ENCODE measurements around the gene DSCAM.
A peak's percentile ranks its signal among the peaks of the same experiment; 100 is the strongest.

DSCAM gene

GRCh38 chr21:40381111-40381510 lies 465.8 kb downstream of the DSCAM start:
- no peak for TF ChIP-seq Cebpa-rat (IDR thresholded peaks at IDR 0.05)
- H4K20me1 ChIP-seq: no peaks in the 10 kb centered on the region
- H3K27me3 ChIP-seq: no peaks in the 10 kb centered on the region
- H3K4me3 ChIP-seq: no peak overlapping the region
- H3K27ac ChIP-seq: no peak overlapping the region
- H3K9ac ChIP-seq: no peak overlapping the region
- H3K4me1 ChIP-seq: peaks cover 0 to 26% (median 3%) of the 10 kb centered on the region in 10 experiments; a peak in 10 of 20 replicates
- H3K36me3 ChIP-seq: no peaks in the 10 kb centered on the region
- H3K4me2 ChIP-seq: peak overlapping the region in 5 of 11 experiments; percentile 15 to 71 (median 59); a peak in 7 of 22 replicates
- peaks cover 0 to under 1% (median 0%) of the 10 kb centered on the region in 11 experiments; a peak in 3 of 22 replicates for H3K9me3 ChIP-seq (replicated peaks in 1 of 11)

DNA sequence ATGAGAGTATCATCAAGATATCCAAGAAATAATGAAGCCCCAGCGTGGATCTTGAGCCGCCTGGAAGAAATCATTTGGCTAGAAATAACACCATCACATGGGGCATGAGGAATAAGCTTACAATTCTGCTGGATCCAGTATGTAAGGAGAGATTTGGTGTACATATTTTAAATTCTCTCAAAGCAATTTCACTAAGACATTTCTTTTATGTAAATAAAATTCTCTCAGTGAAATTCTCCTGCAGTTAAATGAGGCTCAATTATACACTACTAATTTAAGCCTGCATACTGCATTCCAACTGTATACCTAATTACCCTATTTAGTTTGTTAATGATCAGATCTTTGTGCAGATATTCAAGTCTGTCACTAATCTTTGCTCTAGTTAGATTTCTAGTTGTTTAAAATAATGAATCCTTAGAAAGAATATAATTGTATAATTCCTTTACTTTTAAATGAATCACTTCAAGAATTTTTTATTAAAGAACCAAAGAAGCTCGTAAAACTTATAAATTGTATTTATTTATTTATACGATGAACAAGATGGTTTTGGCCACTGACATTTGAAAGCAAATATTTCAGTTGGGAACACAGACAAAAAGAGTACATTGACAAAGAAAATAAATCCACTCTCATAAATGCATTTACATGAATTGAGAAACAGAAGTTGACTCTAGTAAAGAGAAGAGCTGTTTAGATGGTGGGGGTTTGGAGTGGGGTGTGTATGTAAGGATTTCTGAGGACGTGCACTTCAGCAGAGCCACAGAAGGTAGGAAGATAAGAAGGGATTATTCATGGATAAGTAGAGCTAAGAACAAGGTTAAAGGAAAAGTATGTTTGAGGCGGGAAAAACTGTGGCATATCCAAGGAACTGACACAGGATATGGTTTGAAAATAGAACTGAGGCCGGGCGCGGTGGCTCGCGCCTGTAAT lies 466.8 kb downstream of the DSCAM start:
- Histone ChIP-seq H4K20me1 (no peaks in the 10 kb centered on the region), H3K4me2 (peak overlapping the region in 1 of 11 experiments; percentile 71; a peak in 1 of 22 replicates), H3K9ac (no peak overlapping the region), H3K27ac (no peak overlapping the region), H3K9me3 (replicated peaks in 1 of 11) (no peaks in the 10 kb centered on the region), H3K36me3 (no peaks in the 10 kb centered on the region), H3K4me1 (peaks cover 0 to 26% (median 3%) of the 10 kb centered on the region in 10 experiments; a peak in 10 of 20 replicates), H3K4me3 (no peak overlapping the region), H3K27me3 (no peaks in the 10 kb centered on the region)
- no peak for TF ChIP-seq Cebpa-rat (IDR thresholded peaks at IDR 0.05)

DNA sequence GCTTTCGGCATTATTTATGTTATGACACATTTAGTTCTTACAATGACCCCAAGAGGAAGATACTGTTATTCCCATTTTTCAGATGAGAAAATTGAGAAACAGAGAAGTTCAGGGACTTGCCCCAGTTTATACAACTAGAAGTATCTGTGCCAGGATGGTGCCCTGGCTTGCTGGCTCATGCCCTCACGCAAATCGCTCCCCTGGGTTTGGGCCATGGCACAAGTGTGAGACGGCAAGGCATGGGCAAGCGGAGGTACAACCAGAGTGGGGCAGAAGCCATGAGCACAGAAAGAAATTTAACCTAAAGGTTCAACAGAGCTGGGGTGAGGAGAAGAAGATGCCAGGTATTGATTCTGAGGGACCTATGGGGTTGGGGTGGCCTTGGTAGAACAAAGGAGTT lies 469.8 kb downstream of the DSCAM start:
- H4K20me1 ChIP-seq: no peaks in the 10 kb centered on the region
- H3K4me1 ChIP-seq: peaks cover 0 to 25% (median 3%) of the 10 kb centered on the region in 10 experiments; a peak in 10 of 20 replicates
- H3K36me3 ChIP-seq: no peaks in the 10 kb centered on the region
- no peak overlapping the region for H3K9ac ChIP-seq
- H3K27me3 ChIP-seq: no peaks in the 10 kb centered on the region
- TF ChIP-seq Cebpa-rat (IDR thresholded peaks at IDR 0.05): no peak
- H3K9me3 ChIP-seq (replicated peaks in 1 of 11): no peaks in the 10 kb centered on the region
- no peak overlapping the region for H3K27ac ChIP-seq
- no peak overlapping the region for H3K4me3 ChIP-seq
- H3K4me2 ChIP-seq: no peak overlapping the region

DNA sequence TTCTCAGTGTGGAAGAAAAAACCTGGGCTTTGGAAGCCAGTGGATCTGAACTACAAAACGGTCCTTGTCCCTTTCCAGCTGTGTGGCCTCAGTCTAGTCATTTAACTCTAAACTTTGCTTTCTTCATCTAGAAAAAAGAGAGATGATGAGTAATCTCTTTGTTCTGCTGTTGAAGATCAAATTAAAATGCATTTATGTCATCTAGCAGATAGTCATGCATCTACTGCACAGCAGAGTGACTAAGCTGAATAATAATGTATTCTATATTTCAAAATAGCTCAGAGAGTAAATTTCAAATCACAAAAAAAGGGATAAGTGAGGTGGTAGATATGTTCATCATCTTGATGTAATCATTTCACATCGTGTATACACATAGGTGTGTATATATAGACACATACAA lies 473.2 kb downstream of the DSCAM start:
- Histone ChIP-seq H3K27ac (no peak overlapping the region), H3K36me3 (no peaks in the 10 kb centered on the region), H4K20me1 (no peaks in the 10 kb centered on the region), H3K4me2 (no peak overlapping the region), H3K4me1 (no peaks in the 10 kb centered on the region), H3K9me3 (replicated peaks in 1 of 11) (0 out of 22 replicates have a peak, but pooled peaks cover 0 to 4% (median 0%) of the 10 kb centered on the region in 11 experiments), H3K27me3 (no peaks in the 10 kb centered on the region), H3K9ac (no peak overlapping the region), H3K4me3 (no peak overlapping the region)
- TF ChIP-seq Cebpa-rat (IDR thresholded peaks at IDR 0.05): no peak

GRCh38 chr21:40372506-40372905 lies 474.5 kb downstream of the DSCAM start:
- Histone ChIP-seq H4K20me1 (no peaks in the 10 kb centered on the region), H3K4me2 (no peak overlapping the region), H3K9ac (no peak overlapping the region), H3K27ac (no peak overlapping the region), H3K27me3 (no peaks in the 10 kb centered on the region), H3K36me3 (no peaks in the 10 kb centered on the region), H3K4me1 (no peaks in the 10 kb centered on the region), H3K9me3 (replicated peaks in 1 of 11) (0 out of 22 replicates have a peak, but pooled peaks cover 0 to 8% (median 0%) of the 10 kb centered on the region in 11 experiments), H3K4me3 (no peak overlapping the region)
- no peak for TF ChIP-seq Cebpa-rat (IDR thresholded peaks at IDR 0.05)

- Histone ChIP-seq H3K27ac (no peak overlapping the region), H4K20me1 (no peaks in the 10 kb centered on the region), H3K9me3 (replicated peaks in 1 of 11) (0 out of 22 replicates have a peak, but pooled peaks cover 0 to 8% (median 0%) of the 10 kb centered on the region in 11 experiments), H3K9ac (no peak overlapping the region), H3K27me3 (no peaks in the 10 kb centered on the region), H3K4me1 (no peaks in the 10 kb centered on the region), H3K4me2 (no peak overlapping the region), H3K4me3 (no peak overlapping the region), H3K36me3 (no peaks in the 10 kb centered on the region)
- no peak for TF ChIP-seq Cebpa-rat (IDR thresholded peaks at IDR 0.05)
These were observed 475.6 kb downstream of the DSCAM start for GRCh38 chr21:40371329-40371728.

- TF ChIP-seq Cebpa-rat (IDR thresholded peaks at IDR 0.05): no peak
These were observed 490.3 kb downstream of the DSCAM start for GRCh38 chr21:40356644-40357043.

DNA sequence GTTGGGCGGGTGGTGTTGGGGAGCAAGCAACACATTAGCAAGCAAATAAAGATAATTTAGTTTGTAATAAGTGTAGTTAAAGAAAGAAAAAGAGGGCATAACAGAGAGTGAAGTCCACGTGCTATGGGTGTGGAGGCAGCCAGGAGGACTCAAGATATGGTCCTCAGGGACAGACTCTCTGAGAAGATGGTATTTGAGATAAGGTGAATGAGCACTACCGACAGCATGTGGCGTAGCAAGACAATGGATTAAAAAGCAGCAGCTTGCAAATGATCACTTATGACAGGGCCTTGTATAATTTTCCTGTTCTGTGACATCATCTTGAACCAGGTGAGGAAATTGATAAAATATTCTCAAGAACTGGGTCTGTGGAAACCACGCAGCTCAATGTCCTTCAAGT lies 491.9 kb downstream of the DSCAM start:
- Histone ChIP-seq H4K20me1 (no peaks in the 10 kb centered on the region), H3K4me3 (no peak overlapping the region), H3K9ac (no peak overlapping the region), H3K27me3 (no peaks in the 10 kb centered on the region), H3K27ac (no peak overlapping the region), H3K36me3 (no peaks in the 10 kb centered on the region), H3K4me1 (no peaks in the 10 kb centered on the region), H3K9me3 (replicated peaks in 1 of 11) (no peaks in the 10 kb centered on the region), H3K4me2 (no peak overlapping the region)
- no peak for TF ChIP-seq Cebpa-rat (IDR thresholded peaks at IDR 0.05)

More at GRCh38 chr21:40356644-40357043, 490.3 kb downstream of the DSCAM start:
- Histone ChIP-seq H3K4me1 (no peaks in the 10 kb centered on the region), H3K27ac (no peak overlapping the region), H3K9ac (no peak overlapping the region), H3K9me3 (replicated peaks in 1 of 11) (no peaks in the 10 kb centered on the region), H3K4me3 (no peak overlapping the region), H3K36me3 (no peaks in the 10 kb centered on the region), H4K20me1 (no peaks in the 10 kb centered on the region), H3K27me3 (no peaks in the 10 kb centered on the region), H3K4me2 (no peak overlapping the region)

- Histone ChIP-seq H3K4me2 (no peak overlapping the region), H3K27me3 (no peaks in the 10 kb centered on the region)
These were observed 496.0 kb downstream of the DSCAM start for GRCh38 chr21:40351006-40351405.

More at GRCh38 chr21:40351006-40351405, 496.0 kb downstream of the DSCAM start:
- TF ChIP-seq Cebpa-rat (IDR thresholded peaks at IDR 0.05): no peak
- Histone ChIP-seq H3K9ac (no peak overlapping the region), H3K4me3 (no peak overlapping the region), H3K27ac (no peak overlapping the region), H4K20me1 (no peaks in the 10 kb centered on the region), H3K9me3 (replicated peaks in 1 of 11) (no peaks in the 10 kb centered on the region), H3K36me3 (no peaks in the 10 kb centered on the region), H3K4me1 (no peaks in the 10 kb centered on the region)

All from BLaER1 treated with 17β-estradiol and CSF1 and Interleukin-3, amounts not matched to agents 10 nM and 100 nM (cell line).